HL-60 (cell line): ENCODE data around the gene TBC1D14.
A peak's percentile ranks its signal among the peaks of the same experiment; 100 is the strongest.

Experiments
- DNase-seq, 2 experiments: peaks; one replicate each; pipeline ENCODE4 v3.0.0-alpha.2; 2010 to 2020; ENCODE audit warnings: low read depth in 1 of 2, low spot score in 1 of 2
- H3K27ac ChIP-seq: fragments of 250-450 bp; sonication (Bioruptor Pico); replicated peaks from 2 replicates; pipeline ENCODE4 v1.5.1; 2020; ENCODE audit warnings: mild to moderate bottlenecking, moderate library complexity
- H3K27me3 ChIP-seq: fragments of 250-450 bp; sonication (Bioruptor Pico); 2 replicates; pipeline ENCODE4 v1.5.1; 2021; ENCODE audit warnings: mild to moderate bottlenecking, moderate library complexity; ENCODE audit not compliant: insufficient read depth, poor library complexity, severe bottlenecking
- H3K4me3 ChIP-seq: replicated peaks from 2 replicates; pipeline ENCODE4 v1.5.1; 2011; ENCODE audit warnings: mild to moderate bottlenecking, control low read depth, low read length; ENCODE audit not compliant: insufficient read depth
- CTCF ChIP-seq: IDR thresholded peaks from one replicate; pipeline ENCODE4 v1.5.1; 2011; ENCODE audit warnings: low read length, control low read depth, inconsistent platforms; ENCODE audit not compliant: insufficient read depth
- GABPA ChIP-seq: IDR thresholded peaks from 2 replicates; pipeline ENCODE4 v1.6.1; 2012; ENCODE audit warnings: low read depth
- POLR2AphosphoS5 ChIP-seq: IDR thresholded peaks from 2 replicates; pipeline ENCODE4 v1.6.1; 2012; ENCODE audit warnings: low read depth
- REST ChIP-seq: IDR thresholded peaks from 2 replicates; pipeline ENCODE4 v1.6.1; 2012; ENCODE audit warnings: low read depth; ENCODE audit not compliant: insufficient replicate concordance
- SPI1 ChIP-seq: IDR thresholded peaks from 2 replicates; pipeline ENCODE4 v1.6.1; 2012; ENCODE audit warnings: low read depth, mild to moderate bottlenecking, borderline replicate concordance

The TBC1D14 gene

GRCh38 chr4:6892190-6892908, 17.3 kb upstream of the TBC1D14 start:
- no peak overlapping the region; the same call in 1 of the 2 replicates for H3K4me3 ChIP-seq
- H3K27me3 ChIP-seq, result no peaks in the 10 kb centered on the region
- H3K27ac ChIP-seq, result peak overlapping the region; percentile 78
- TF ChIP-seq CTCF, result no peak
- TF ChIP-seq REST, result no peak
- no peak for TF ChIP-seq GABPA
- peak; percentile 42; the same call in 1 of the 2 replicates for TF ChIP-seq POLR2AphosphoS5
- no peak for TF ChIP-seq SPI1
- peak; percentile 66 to 86 for DNase-seq

- peak overlapping the region; percentile 78 for H3K27ac ChIP-seq
- no peak for DNase-seq
- no peak overlapping the region for H3K4me3 ChIP-seq
- TF ChIP-seq POLR2AphosphoS5, result no peak
- no peak for TF ChIP-seq GABPA
- no peak for TF ChIP-seq SPI1
- TF ChIP-seq REST, result no peak
- TF ChIP-seq CTCF, result no peak
- no peaks in the 10 kb centered on the region for H3K27me3 ChIP-seq
These were observed 16.8 kb upstream of the TBC1D14 start for GRCh38 chr4:6892909-6893202.

GRCh38 chr4:6893449-6894085, 16.1 kb upstream of the TBC1D14 start:
- no peaks in the 10 kb centered on the region for H3K27me3 ChIP-seq
- TF ChIP-seq REST (no peak), CTCF (no peak), SPI1 (no peak), POLR2AphosphoS5 (no peak; the same call in 1 of the 2 replicates), GABPA (no peak)
- H3K27ac ChIP-seq, result peak overlapping the region; percentile 78
- H3K4me3 ChIP-seq, result no peak overlapping the region
- DNase-seq, result peak in 1 of 2 experiments; percentile 75
